KMS-11 (cell line): Measurements from ENCODE around the gene GARNL3.
A peak's percentile ranks its signal among the peaks of the same experiment; 100 is the strongest.

Experiments used
- H2AFZ ChIP-seq: fragments of 200-600 bp; sonication (generic); 2 replicates; pipeline ENCODE4 v1.6.1; 2016; ENCODE audit warnings: antibody characterized with exemption, mixed run types, low read depth
- H3K27ac ChIP-seq: fragments of 200-600 bp; sonication (generic); 2 replicates; pipeline ENCODE4 v1.6.1; 2016; ENCODE audit warnings: mild to moderate bottlenecking, mixed run types
- H3K27me3 ChIP-seq: fragments of 200-600 bp; sonication (generic); 2 replicates; pipeline ENCODE4 v1.6.1; 2017; ENCODE audit warnings: mild to moderate bottlenecking, low read depth, mixed run types, moderate library complexity; ENCODE audit not compliant: insufficient read depth
- H3K36me3 ChIP-seq: fragments of 200-600 bp; sonication (generic); 2 replicates; pipeline ENCODE4 v1.6.1; 2017; ENCODE audit warnings: mild to moderate bottlenecking, mixed run types; ENCODE audit not compliant: insufficient read depth
- H3K4me1 ChIP-seq: fragments of 200-600 bp; sonication (generic); 2 replicates; pipeline ENCODE4 v1.6.1; 2016; ENCODE audit warnings: mild to moderate bottlenecking, low read depth, mixed run types; ENCODE audit not compliant: poor library complexity, severe bottlenecking
- H3K4me2 ChIP-seq: fragments of 200-600 bp; sonication (generic); 2 replicates; pipeline ENCODE4 v1.7.0; 2016; ENCODE audit warnings: mild to moderate bottlenecking, mixed run types
- H3K4me3 ChIP-seq: fragments of 200-600 bp; sonication (generic); IDR thresholded peaks from 2 replicates; pipeline ENCODE4 v1.6.1; 2017; ENCODE audit warnings: low read depth, low read length, mixed read lengths; ENCODE audit not compliant: insufficient read depth
- H3K79me2 ChIP-seq: fragments of 200-600 bp; sonication (generic); 2 replicates; pipeline ENCODE4 v1.6.1; 2016; ENCODE audit warnings: low read depth, mixed run types; ENCODE audit not compliant: insufficient read depth
- H3K9ac ChIP-seq: fragments of 200-600 bp; sonication (generic); 2 replicates; pipeline ENCODE4 v1.6.1; 2016; ENCODE audit warnings: mild to moderate bottlenecking, mixed run types
- H4K20me1 ChIP-seq: fragments of 200-600 bp; sonication (generic); 2 replicates; pipeline ENCODE4 v1.6.1; 2016; ENCODE audit warnings: mild to moderate bottlenecking, mixed run types; ENCODE audit not compliant: insufficient read depth
- TF ChIP-seq, protein P1 (sequence below): fragments of 200-600 bp; sonication (generic); conservative IDR thresholded peaks from 2 replicates; pipeline ENCODE4 v1.6.1; 2017; ENCODE audit warnings: low read depth, mild to moderate bottlenecking, antibody characterized with exemption, low read length, moderate library complexity, mixed read lengths

The GARNL3 gene

DNA sequence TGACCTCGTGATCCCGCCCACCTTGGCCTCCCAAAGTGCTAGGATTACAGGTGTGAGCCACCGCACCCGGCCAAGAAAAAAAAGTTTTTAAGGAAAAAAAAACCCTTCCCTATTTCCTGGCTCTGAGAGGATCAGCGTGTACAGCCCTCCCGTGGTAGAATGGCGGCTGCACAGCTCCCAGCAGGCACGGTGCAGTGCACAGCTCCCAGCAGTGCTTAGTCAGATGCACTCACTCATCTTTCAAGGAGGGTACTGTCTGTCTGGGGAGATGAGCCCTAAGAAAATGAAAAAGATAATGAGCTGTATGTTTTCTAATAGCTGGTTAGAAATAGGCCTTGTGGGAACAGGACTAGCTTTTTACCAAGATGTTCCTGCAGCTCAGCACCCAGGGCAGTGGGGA lies 95.7 kb downstream of the GARNL3 start:
- Histone ChIP-seq H3K4me2 (no peak overlapping the region), H3K27ac (no peak overlapping the region), H3K4me1 (peaks cover 16% of the 10 kb centered on the region), H3K79me2 (no peaks in the 10 kb centered on the region), H3K9ac (no peak overlapping the region), H3K36me3 (no peaks in the 10 kb centered on the region), H4K20me1 (no peaks in the 10 kb centered on the region), H3K27me3 (no peaks in the 10 kb centered on the region), H2AFZ (no peak overlapping the region), H3K4me3 (no peak overlapping the region)
- TF ChIP-seq, protein P1, sequence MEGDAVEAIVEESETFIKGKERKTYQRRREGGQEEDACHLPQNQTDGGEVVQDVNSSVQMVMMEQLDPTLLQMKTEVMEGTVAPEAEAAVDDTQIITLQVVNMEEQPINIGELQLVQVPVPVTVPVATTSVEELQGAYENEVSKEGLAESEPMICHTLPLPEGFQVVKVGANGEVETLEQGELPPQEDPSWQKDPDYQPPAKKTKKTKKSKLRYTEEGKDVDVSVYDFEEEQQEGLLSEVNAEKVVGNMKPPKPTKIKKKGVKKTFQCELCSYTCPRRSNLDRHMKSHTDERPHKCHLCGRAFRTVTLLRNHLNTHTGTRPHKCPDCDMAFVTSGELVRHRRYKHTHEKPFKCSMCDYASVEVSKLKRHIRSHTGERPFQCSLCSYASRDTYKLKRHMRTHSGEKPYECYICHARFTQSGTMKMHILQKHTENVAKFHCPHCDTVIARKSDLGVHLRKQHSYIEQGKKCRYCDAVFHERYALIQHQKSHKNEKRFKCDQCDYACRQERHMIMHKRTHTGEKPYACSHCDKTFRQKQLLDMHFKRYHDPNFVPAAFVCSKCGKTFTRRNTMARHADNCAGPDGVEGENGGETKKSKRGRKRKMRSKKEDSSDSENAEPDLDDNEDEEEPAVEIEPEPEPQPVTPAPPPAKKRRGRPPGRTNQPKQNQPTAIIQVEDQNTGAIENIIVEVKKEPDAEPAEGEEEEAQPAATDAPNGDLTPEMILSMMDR: no peak

DNA sequence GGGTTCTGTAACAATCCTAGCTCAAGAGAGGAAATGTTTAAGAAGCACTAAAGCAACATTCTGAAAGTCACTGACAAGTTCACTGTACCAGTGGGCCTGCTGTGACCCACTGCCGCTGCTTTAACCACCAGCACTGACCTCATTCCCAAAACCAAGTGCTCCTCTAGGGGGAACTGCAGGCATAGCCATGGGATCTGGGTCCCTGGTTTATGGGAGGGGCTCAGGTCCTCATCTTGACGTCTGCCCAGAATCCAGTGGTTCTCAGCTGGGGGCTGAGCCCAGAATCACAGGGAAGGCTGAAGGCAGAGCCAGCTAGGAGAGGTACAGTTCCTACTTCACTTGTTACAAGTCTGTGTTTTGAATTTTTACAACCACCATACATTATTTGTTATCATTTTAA lies 96.3 kb downstream of the GARNL3 start:
- TF ChIP-seq, protein P1: no peak
- no peak overlapping the region; the same call in 1 of the 2 replicates for H3K27ac ChIP-seq
- peaks cover 16% of the 10 kb centered on the region for H3K4me1 ChIP-seq
- no peaks in the 10 kb centered on the region for H3K79me2 ChIP-seq
- H3K4me3 ChIP-seq: no peak overlapping the region
- H3K9ac ChIP-seq: no peak overlapping the region
- no peaks in the 10 kb centered on the region for H3K27me3 ChIP-seq
- H2AFZ ChIP-seq: no peak overlapping the region
- no peaks in the 10 kb centered on the region for H4K20me1 ChIP-seq
- no peaks in the 10 kb centered on the region for H3K36me3 ChIP-seq
- H3K4me2 ChIP-seq: no peak overlapping the region

- Histone ChIP-seq H3K9ac (no peak overlapping the region), H2AFZ (no peak overlapping the region)
- TF ChIP-seq, protein P1: no peak
Measured at GRCh38 chr9:127361561-127361960, 97.0 kb downstream of the GARNL3 start.

DNA sequence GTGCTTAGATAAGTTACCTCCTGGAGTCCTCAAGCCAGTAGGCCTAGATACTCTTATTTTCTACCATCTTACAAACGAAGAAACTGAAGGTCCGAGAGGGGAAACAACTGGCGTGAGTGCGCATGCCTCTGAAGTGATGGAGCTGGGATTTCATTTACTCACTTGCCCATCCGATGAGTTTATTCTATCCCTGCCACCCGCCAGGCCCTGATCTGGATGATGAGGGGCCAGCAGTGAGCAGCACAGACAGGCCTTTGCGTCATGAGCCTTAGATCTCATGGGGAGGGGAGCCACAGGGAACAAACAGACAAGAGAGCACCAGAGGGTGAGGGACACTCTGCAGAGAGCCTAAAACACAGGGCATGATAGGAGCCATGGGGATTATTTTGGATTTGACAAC lies 98.3 kb downstream of the GARNL3 start:
- no peak overlapping the region for H3K9ac ChIP-seq
- no peaks in the 10 kb centered on the region for H3K79me2 ChIP-seq
- H3K27me3 ChIP-seq: no peaks in the 10 kb centered on the region
- peaks cover 16% of the 10 kb centered on the region for H3K4me1 ChIP-seq
- no peak overlapping the region for H3K4me3 ChIP-seq
- no peak overlapping the region for H2AFZ ChIP-seq
- H3K36me3 ChIP-seq: no peaks in the 10 kb centered on the region
- no peak overlapping the region for H3K27ac ChIP-seq
- TF ChIP-seq, protein P1: no peak
- H3K4me2 ChIP-seq: no peak overlapping the region
- H4K20me1 ChIP-seq: no peaks in the 10 kb centered on the region

More at GRCh38 chr9:127361561-127361960, 97.0 kb downstream of the GARNL3 start:
- peak overlapping the region; percentile 48 for H3K4me2 ChIP-seq
- no peaks in the 10 kb centered on the region for H3K36me3 ChIP-seq
- H3K27ac ChIP-seq: no peak overlapping the region; the same call in 1 of the 2 replicates
- no peaks in the 10 kb centered on the region for H3K79me2 ChIP-seq
- no peaks in the 10 kb centered on the region for H3K27me3 ChIP-seq
- no peak overlapping the region for H3K4me3 ChIP-seq
- peaks cover 16% of the 10 kb centered on the region for H3K4me1 ChIP-seq
- H4K20me1 ChIP-seq: no peaks in the 10 kb centered on the region
